OCI-LY3 (cell line): ENCODE data around the gene ALCAM.

Source experiments
- H2AFZ ChIP-seq: fragments of 200-600, 300-600 bp; shearing (Covaris generic); 2 replicates; pipeline ENCODE4 v1.6.0; 2014; ENCODE audit warnings: antibody characterized with exemption, low read depth, low read length
- H3K27ac ChIP-seq: fragments of 200-600, 300-600 bp; sonication (generic); 2 replicates; pipeline ENCODE4 v1.5.1; 2014; ENCODE audit warnings: mild to moderate bottlenecking, low read length, moderate library complexity, mixed read lengths
- H3K27me3 ChIP-seq: fragments of 200-600, 300-600 bp; sonication (generic); 2 replicates; pipeline ENCODE4 v1.6.1; 2014; ENCODE audit warnings: low read depth, low read length, mixed read lengths
- H3K36me3 ChIP-seq: fragments of 200-600, 300-600 bp; sonication (generic); replicated peaks from 2 replicates; pipeline ENCODE3; 2014; ENCODE audit warnings: low read depth, low read length, mixed read lengths
- H3K4me1 ChIP-seq: fragments of 300-600, 200-600 bp; sonication (generic); 2 replicates; pipeline ENCODE4 v1.6.1; 2014; ENCODE audit warnings: low read length, mixed read lengths
- H3K4me2 ChIP-seq: fragments of 200-600, 300-600 bp; sonication (generic); 2 replicates; pipeline ENCODE4 v1.6.1; 2014; ENCODE audit warnings: low read length, mixed read lengths
- H3K4me3 ChIP-seq: fragments of 300-600, 200-600 bp; sonication (generic); 2 replicates; pipeline ENCODE4 v1.5.1; 2014; ENCODE audit warnings: antibody characterized with exemption, mild to moderate bottlenecking, low read length, moderate library complexity
- H3K79me2 ChIP-seq: fragments of 300-600, 200-600 bp; shearing (Covaris generic); 2 replicates; pipeline ENCODE4 v1.6.1; 2014; ENCODE audit warnings: mild to moderate bottlenecking, low read length, mixed read lengths
- H3K9ac ChIP-seq: fragments of 300-600, 200-600 bp; shearing (Covaris generic); 2 replicates; pipeline ENCODE4 v1.6.0; 2014; ENCODE audit warnings: mild to moderate bottlenecking, low read length, moderate library complexity
- H3K9me3 ChIP-seq: fragments of 200-600, 300-600 bp; shearing (Covaris generic); 2 replicates; pipeline ENCODE4 v1.6.1; 2014; ENCODE audit warnings: low read length, mixed read lengths; ENCODE audit not compliant: insufficient read depth
- H4K20me1 ChIP-seq: fragments of 200-600, 300-600 bp; sonication (generic); 2 replicates; pipeline ENCODE4 v1.6.1; 2016; ENCODE audit warnings: low read length, mixed read lengths; ENCODE audit not compliant: insufficient read depth
- EZH2phosphoT487 ChIP-seq: fragments of 200-600 bp; shearing (Covaris generic); IDR thresholded peaks from 2 replicates; pipeline ENCODE4 v1.6.1; 2018; ENCODE audit warnings: antibody characterized with exemption, mixed run types, low read depth
- TF ChIP-seq, protein P1 (sequence below): fragments of 200-600, 300-600 bp; sonication (generic); IDR thresholded peaks from 2 replicates; pipeline ENCODE4 v1.5.1; 2014; ENCODE audit warnings: antibody characterized with exemption, low read length, low read depth

ALCAM gene

DNA sequence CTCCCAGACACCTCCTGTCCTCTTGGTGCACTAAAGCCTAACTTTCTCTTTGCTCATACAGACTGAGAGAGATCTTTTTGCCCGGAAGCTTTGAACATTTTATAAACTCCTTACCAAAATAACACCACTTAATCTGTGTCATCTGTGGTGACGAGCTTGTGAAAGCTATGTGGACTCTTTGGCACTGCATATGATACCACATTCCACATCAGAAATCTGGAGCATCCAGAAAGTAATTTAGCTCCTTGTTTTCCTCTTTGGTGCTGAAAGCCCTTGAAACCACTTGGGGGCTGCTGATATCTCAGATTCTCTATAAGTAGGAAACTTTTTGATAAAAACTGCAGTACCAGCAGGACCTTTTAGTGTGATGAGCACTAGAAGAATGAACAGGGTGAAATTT is 128.3 kb downstream of the ALCAM start:
- H3K79me2 ChIP-seq: peaks cover 22% of the 10 kb centered on the region
- TF ChIP-seq, protein P1, sequence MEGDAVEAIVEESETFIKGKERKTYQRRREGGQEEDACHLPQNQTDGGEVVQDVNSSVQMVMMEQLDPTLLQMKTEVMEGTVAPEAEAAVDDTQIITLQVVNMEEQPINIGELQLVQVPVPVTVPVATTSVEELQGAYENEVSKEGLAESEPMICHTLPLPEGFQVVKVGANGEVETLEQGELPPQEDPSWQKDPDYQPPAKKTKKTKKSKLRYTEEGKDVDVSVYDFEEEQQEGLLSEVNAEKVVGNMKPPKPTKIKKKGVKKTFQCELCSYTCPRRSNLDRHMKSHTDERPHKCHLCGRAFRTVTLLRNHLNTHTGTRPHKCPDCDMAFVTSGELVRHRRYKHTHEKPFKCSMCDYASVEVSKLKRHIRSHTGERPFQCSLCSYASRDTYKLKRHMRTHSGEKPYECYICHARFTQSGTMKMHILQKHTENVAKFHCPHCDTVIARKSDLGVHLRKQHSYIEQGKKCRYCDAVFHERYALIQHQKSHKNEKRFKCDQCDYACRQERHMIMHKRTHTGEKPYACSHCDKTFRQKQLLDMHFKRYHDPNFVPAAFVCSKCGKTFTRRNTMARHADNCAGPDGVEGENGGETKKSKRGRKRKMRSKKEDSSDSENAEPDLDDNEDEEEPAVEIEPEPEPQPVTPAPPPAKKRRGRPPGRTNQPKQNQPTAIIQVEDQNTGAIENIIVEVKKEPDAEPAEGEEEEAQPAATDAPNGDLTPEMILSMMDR: no peak
- no peak for TF ChIP-seq EZH2phosphoT487
- peaks cover 15% of the 10 kb centered on the region for H3K36me3 ChIP-seq
- no peak overlapping the region for H3K4me2 ChIP-seq
- H2AFZ ChIP-seq: no peak overlapping the region
- H3K27ac ChIP-seq: no peak overlapping the region
- H4K20me1 ChIP-seq: peaks cover 5% of the 10 kb centered on the region; the same call in 1 of the 2 replicates
- H3K9ac ChIP-seq: no peak overlapping the region
- H3K9me3 ChIP-seq: peaks cover 12% of the 10 kb centered on the region
- no peak overlapping the region for H3K4me3 ChIP-seq
- no peaks in the 10 kb centered on the region for H3K4me1 ChIP-seq
- H3K27me3 ChIP-seq: no peaks in the 10 kb centered on the region

DNA sequence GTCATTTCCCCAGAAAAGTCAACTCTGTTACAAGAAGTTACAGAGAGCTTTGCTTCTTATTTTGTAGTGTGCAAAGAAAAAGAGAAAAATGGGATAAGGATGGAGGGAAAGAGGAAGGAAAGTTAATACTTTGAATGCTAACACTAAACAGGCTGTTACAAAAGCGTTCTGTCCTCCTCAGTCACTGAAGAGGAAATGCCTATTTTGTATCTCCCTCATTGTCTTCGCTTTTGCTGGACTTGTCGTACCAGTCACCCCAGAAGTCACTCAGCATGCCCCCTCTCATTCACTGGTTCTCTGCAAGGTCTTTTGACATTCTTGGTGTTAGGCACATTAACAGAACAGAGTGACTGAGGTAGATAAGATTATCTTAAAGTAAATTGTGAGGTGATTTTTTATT is 129.6 kb downstream of the ALCAM start:
- no peaks in the 10 kb centered on the region for H3K27me3 ChIP-seq
- no peak overlapping the region for H3K27ac ChIP-seq
- H3K79me2 ChIP-seq: peaks cover 19% of the 10 kb centered on the region
- H3K36me3 ChIP-seq: peaks cover 1% of the 10 kb centered on the region
- TF ChIP-seq, protein P1: no peak
- no peak for TF ChIP-seq EZH2phosphoT487
- H3K4me1 ChIP-seq: no peaks in the 10 kb centered on the region
- H4K20me1 ChIP-seq: peaks cover 5% of the 10 kb centered on the region; the same call in 1 of the 2 replicates
- no peak overlapping the region for H2AFZ ChIP-seq
- H3K9me3 ChIP-seq: no peaks in the 10 kb centered on the region
- no peak overlapping the region for H3K9ac ChIP-seq
- H3K4me2 ChIP-seq: no peak overlapping the region
- H3K4me3 ChIP-seq: no peak overlapping the region

DNA sequence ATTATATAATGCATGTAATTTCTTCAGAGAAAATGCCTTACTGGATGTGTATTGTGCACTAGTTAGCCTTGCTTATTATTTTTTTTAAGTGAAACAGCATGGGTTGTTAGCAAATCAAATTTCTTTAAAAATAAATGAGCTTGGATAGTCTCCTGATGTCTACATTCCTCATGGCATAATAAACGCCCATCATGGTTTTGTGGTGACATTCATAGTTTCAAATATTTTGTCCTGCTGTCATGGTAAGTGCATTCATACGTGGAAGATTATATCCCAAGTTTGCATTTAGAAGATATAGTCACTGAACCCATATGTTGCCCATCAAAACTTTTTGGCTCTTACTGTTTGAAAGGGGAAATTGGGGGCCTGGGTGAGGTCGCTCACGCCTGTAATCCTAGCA is 130.7 kb downstream of the ALCAM start:
- peaks cover 21% of the 10 kb centered on the region for H3K79me2 ChIP-seq
- no peaks in the 10 kb centered on the region for H3K36me3 ChIP-seq
- no peaks in the 10 kb centered on the region for H3K27me3 ChIP-seq
- no peak overlapping the region for H3K4me3 ChIP-seq
- no peaks in the 10 kb centered on the region for H3K4me1 ChIP-seq
- H3K4me2 ChIP-seq: no peak overlapping the region
- H3K9me3 ChIP-seq: no peaks in the 10 kb centered on the region
- H2AFZ ChIP-seq: no peak overlapping the region
- H3K9ac ChIP-seq: no peak overlapping the region
- TF ChIP-seq, protein P1: no peak
- TF ChIP-seq EZH2phosphoT487: no peak
- peaks cover 10% of the 10 kb centered on the region; the same call in 1 of the 2 replicates for H4K20me1 ChIP-seq
- no peak overlapping the region for H3K27ac ChIP-seq

DNA sequence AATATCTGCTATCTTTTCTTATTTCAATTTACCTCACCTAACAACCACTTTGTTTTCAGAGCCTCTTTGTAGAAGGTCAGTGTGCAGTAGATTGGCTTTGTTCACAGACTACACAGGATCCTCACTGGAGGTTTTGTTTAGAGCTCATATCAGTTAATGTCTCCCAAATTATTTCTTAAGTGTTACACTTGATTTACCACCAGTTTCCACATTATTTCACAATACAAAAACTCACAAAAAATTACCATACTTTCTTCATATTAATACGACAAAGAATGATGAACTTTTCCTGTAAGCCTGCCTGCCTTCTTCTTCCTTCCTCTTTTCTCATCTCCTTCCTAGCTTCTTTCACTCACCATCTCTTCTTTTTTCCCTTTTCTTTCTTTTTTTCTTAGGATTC is 133.3 kb downstream of the ALCAM start:
- no peak overlapping the region for H3K4me2 ChIP-seq

More for the DNA sequence above, 133.3 kb downstream of the ALCAM start:
- H3K9me3 ChIP-seq: no peaks in the 10 kb centered on the region
- no peak overlapping the region for H3K4me3 ChIP-seq
- H3K9ac ChIP-seq: no peak overlapping the region
- no peak overlapping the region for H3K27ac ChIP-seq
- TF ChIP-seq, protein P1: no peak
- TF ChIP-seq EZH2phosphoT487: no peak
- no peaks in the 10 kb centered on the region for H3K27me3 ChIP-seq
- H3K79me2 ChIP-seq: peaks cover 27% of the 10 kb centered on the region
- H4K20me1 ChIP-seq: peaks cover 10% of the 10 kb centered on the region; the same call in 1 of the 2 replicates
- H3K4me1 ChIP-seq: no peaks in the 10 kb centered on the region
- no peak overlapping the region for H2AFZ ChIP-seq
- no peaks in the 10 kb centered on the region for H3K36me3 ChIP-seq
